Gastroesophageal sphincter (tissue), 3 donors: ENCODE measurements around the gene C1orf50.

Source experiments
- CTCF ChIP-seq, 4 experiments: fragments of 200-600 bp in 2 of 4; fragments of 450-650 bp in 2 of 4; sonication (generic) in 1 of 4; IDR thresholded peaks; one replicate each; pipeline ENCODE4 v1.5.1; 2017 to 2019; ENCODE audit warnings: antibody characterized with exemption in 4 of 4, mild to moderate bottlenecking in 2 of 4, moderate library complexity in 2 of 4
- EP300 ChIP-seq: sonication (generic); formaldehyde crosslinking; IDR thresholded peaks from one replicate; pipeline ENCODE4 v1.6.1; 2017; ENCODE audit warnings: antibody characterized with exemption, mild to moderate bottlenecking
- POLR2AphosphoS5 ChIP-seq: sonication (generic); formaldehyde crosslinking; IDR thresholded peaks from one replicate; pipeline ENCODE4 v1.6.1; 2017; ENCODE audit warnings: antibody characterized with exemption

GRCh38 chr1:42806593-42806992 is 39.5 kb downstream of the C1orf50 start:
- TF ChIP-seq POLR2AphosphoS5 (no peak), EP300 (no peak), CTCF (IDR thresholded peaks at IDR 0.05) (no peak)
